HUES48 (cell line): ENCODE data around the gene TRIM38.

ENCODE experiments used
- H3K27ac ChIP-seq: one replicate; pipeline ENCODE4 v1.7.0; 2013; ENCODE audit warnings: low read depth, low read length, inconsistent platforms
- H3K27me3 ChIP-seq: 2 replicates; pipeline ENCODE4 v1.6.1; 2013; ENCODE audit warnings: mild to moderate bottlenecking, low read length; ENCODE audit not compliant: control insufficient read depth, insufficient read depth
- H3K36me3 ChIP-seq: 2 replicates; pipeline ENCODE4 v1.6.1; 2013; ENCODE audit warnings: low read length; ENCODE audit not compliant: control insufficient read depth, insufficient read depth
- H3K4me1 ChIP-seq: 2 replicates; pipeline ENCODE4 v1.6.1; 2013; ENCODE audit warnings: mild to moderate bottlenecking, low read length; ENCODE audit not compliant: control insufficient read depth, insufficient read depth
- H3K4me3 ChIP-seq: 2 replicates; pipeline ENCODE4 v1.5.1; 2013; ENCODE audit warnings: mild to moderate bottlenecking, low read depth, low read length
- H3K9ac ChIP-seq: 2 replicates; pipeline ENCODE4 v1.6.1; 2013; ENCODE audit warnings: mild to moderate bottlenecking, low read depth, low read length, moderate library complexity
- H3K9me3 ChIP-seq: 2 replicates; pipeline ENCODE4 v1.6.1; 2013; ENCODE audit warnings: low read length; ENCODE audit not compliant: control insufficient read depth, insufficient read depth

TRIM38 gene

GRCh38 chr6:25962149-25963127 lies at the start of gene TRIM38:
Gene TRIM38 (plus strand): TSS chr6:25962802. CDS start chr6:25966523, 3,721 bp downstream.
- Histone ChIP-seq H3K27me3 (no peaks in the 10 kb centered on the region), H3K9ac (no peak within 1 kb of the TSS; the same call in 1 of the 2 replicates), H3K4me3 (peak within 1 kb of the TSS; percentile 48), H3K9me3 (peaks cover 11% of the 10 kb centered on the region), H3K36me3 (peaks cover 7% of the 10 kb centered on the region), H3K4me1 (peaks cover 40% of the 10 kb centered on the region), H3K27ac (peak within 1 kb of the TSS; percentile 48)

GRCh38 chr6:25913741-25914140 lies 48.9 kb upstream of the TRIM38 start:
- Histone ChIP-seq H3K27me3 (no peaks in the 10 kb centered on the region), H3K9me3 (no peaks in the 10 kb centered on the region), H3K4me3 (no peak overlapping the region), H3K9ac (no peak overlapping the region), H3K36me3 (no peaks in the 10 kb centered on the region), H3K27ac (no peak overlapping the region), H3K4me1 (no peaks in the 10 kb centered on the region)

GRCh38 chr6:25916330-25916729 lies 46.3 kb upstream of the TRIM38 start:
- H3K9me3 ChIP-seq, result no peaks in the 10 kb centered on the region
- H3K9ac ChIP-seq, result no peak overlapping the region
- H3K27ac ChIP-seq, result no peak overlapping the region
- no peaks in the 10 kb centered on the region for H3K36me3 ChIP-seq
- H3K4me1 ChIP-seq, result no peaks in the 10 kb centered on the region
- no peaks in the 10 kb centered on the region for H3K27me3 ChIP-seq
- H3K4me3 ChIP-seq, result no peak overlapping the region

- Histone ChIP-seq H3K27ac (no peak overlapping the region), H3K4me3 (no peak overlapping the region), H3K27me3 (no peaks in the 10 kb centered on the region), H3K9me3 (no peaks in the 10 kb centered on the region), H3K9ac (no peak overlapping the region), H3K4me1 (no peaks in the 10 kb centered on the region), H3K36me3 (no peaks in the 10 kb centered on the region)
Measured at GRCh38 chr6:25916789-25917490, 45.7 kb upstream of the TRIM38 start.

- Histone ChIP-seq H3K27ac (no peak overlapping the region), H3K36me3 (no peaks in the 10 kb centered on the region), H3K9me3 (no peaks in the 10 kb centered on the region), H3K9ac (no peak overlapping the region), H3K4me1 (no peaks in the 10 kb centered on the region), H3K4me3 (no peak overlapping the region), H3K27me3 (no peaks in the 10 kb centered on the region)
Measured at GRCh38 chr6:25918083-25918683, 44.4 kb upstream of the TRIM38 start.

GRCh38 chr6:25919657-25920056 lies 42.9 kb upstream of the TRIM38 start:
- no peaks in the 10 kb centered on the region for H3K27me3 ChIP-seq
- H3K4me1 ChIP-seq, result no peaks in the 10 kb centered on the region
- H3K4me3 ChIP-seq, result no peak overlapping the region
- H3K36me3 ChIP-seq, result no peaks in the 10 kb centered on the region
- no peak overlapping the region for H3K9ac ChIP-seq
- no peaks in the 10 kb centered on the region for H3K9me3 ChIP-seq
- H3K27ac ChIP-seq, result no peak overlapping the region

GRCh38 chr6:25921525-25922203 lies 40.9 kb upstream of the TRIM38 start:
- Histone ChIP-seq H3K27ac (no peak overlapping the region), H3K27me3 (no peaks in the 10 kb centered on the region), H3K4me3 (no peak overlapping the region), H3K4me1 (no peaks in the 10 kb centered on the region), H3K9ac (no peak overlapping the region), H3K9me3 (no peaks in the 10 kb centered on the region), H3K36me3 (no peaks in the 10 kb centered on the region)

GRCh38 chr6:25922301-25922700 lies 40.3 kb upstream of the TRIM38 start:
- no peaks in the 10 kb centered on the region for H3K27me3 ChIP-seq
- H3K4me3 ChIP-seq, result no peak overlapping the region
- H3K36me3 ChIP-seq, result no peaks in the 10 kb centered on the region
- H3K4me1 ChIP-seq, result no peaks in the 10 kb centered on the region
- H3K9me3 ChIP-seq, result no peaks in the 10 kb centered on the region
- no peak overlapping the region for H3K9ac ChIP-seq
- no peak overlapping the region for H3K27ac ChIP-seq

GRCh38 chr6:25925876-25926275 lies 36.7 kb upstream of the TRIM38 start:
- Histone ChIP-seq H3K27me3 (no peaks in the 10 kb centered on the region), H3K9me3 (no peaks in the 10 kb centered on the region), H3K27ac (no peak overlapping the region), H3K4me1 (no peaks in the 10 kb centered on the region), H3K36me3 (no peaks in the 10 kb centered on the region), H3K9ac (no peak overlapping the region), H3K4me3 (no peak overlapping the region)

GRCh38 chr6:25927178-25927577 lies 35.4 kb upstream of the TRIM38 start:
- Histone ChIP-seq H3K4me3 (no peak overlapping the region), H3K9ac (no peak overlapping the region), H3K9me3 (no peaks in the 10 kb centered on the region), H3K36me3 (no peaks in the 10 kb centered on the region), H3K27ac (no peak overlapping the region), H3K4me1 (no peaks in the 10 kb centered on the region), H3K27me3 (no peaks in the 10 kb centered on the region)
